NK-92 (cell line): Measurements from ENCODE around the gene TCAP.

ENCODE experiments used
- DNase-seq: peaks from one replicate; lab custom pipeline; 2025; ENCODE audit not compliant: unreplicated experiment; lab: John Stamatoyannopoulos, UW

The TCAP gene

DNA sequence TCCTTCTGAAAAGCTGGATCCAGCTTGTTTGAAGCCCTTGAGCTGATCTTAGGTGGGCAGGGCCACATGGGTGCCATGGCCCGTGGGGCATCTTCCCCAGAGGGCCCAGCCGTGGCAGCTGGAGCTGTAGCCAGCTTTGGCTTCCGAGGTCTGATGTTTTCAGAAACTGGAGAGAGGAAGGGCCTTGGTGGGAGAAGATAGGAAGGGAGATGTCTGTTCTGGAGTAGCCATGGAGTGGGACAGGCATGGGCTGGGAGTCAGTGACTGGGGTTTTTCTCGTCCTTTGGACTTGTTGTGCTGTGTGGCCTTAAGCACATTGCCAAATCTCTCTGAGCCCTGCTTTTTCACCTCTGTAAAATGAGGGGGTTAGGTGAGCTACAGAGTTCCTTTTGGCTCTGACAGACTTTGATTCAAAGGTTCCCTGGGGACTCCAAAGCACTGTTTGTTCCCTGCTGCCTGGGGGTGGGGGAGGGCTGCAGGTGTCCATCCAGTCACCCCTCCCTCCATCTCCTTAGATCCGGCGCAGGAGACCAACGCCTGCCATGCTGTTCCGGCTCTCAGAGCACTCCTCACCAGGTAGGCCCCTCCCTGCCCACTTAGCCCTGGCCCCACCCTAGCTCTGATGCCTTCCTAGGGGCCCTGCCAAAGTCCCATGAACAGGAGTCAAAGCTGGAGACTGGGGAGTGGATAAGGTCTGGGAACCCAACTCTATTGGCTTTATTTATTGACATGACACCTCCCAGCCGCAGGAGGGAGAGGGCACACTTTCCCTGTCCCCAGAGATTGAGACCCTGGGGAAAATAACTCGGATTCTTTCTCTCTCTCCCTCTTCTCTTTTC is 36.3 kb upstream of the TCAP start:
- DNase-seq = no peak

DNA sequence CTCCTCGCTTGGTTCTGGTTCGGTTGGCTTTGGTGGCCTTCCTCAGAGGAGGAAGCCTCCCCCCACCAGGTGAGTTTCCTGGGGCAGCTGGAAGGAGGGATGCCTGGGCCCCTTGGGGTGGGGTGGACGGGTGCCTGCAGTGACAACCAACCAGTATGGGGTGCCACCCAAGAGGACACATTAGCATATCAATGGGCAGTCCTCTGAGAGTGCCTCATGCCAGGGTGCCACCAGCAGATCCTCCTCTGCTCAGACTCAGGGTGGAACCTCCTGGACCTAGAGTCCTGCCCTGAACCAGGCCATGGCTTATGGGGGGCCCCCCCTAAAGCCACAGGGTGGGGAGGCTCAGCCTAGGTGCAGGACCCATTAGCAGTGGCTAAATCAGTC is 35.7 kb upstream of the TCAP start:
- DNase-seq = no peak

DNA sequence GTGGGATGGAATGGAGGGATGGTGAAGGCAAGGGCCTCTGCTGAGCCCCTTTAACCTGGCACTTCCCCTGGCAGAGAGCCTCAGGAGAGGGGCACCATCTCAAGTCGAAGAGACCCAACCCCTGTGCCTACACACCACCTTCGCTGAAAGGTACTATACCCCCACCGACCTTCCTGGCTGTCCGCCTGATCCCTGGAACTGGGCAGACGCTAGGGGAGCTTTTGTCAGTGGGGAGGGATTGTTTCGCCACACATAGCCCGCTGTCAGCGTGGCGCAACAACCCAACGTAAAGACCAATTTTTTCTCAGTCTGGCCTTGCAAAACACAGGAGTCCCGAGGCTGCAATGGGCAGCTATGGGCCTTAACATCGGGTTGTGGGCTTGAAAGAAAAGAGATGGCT is 35.3 kb upstream of the TCAP start:
- no peak for DNase-seq

DNA sequence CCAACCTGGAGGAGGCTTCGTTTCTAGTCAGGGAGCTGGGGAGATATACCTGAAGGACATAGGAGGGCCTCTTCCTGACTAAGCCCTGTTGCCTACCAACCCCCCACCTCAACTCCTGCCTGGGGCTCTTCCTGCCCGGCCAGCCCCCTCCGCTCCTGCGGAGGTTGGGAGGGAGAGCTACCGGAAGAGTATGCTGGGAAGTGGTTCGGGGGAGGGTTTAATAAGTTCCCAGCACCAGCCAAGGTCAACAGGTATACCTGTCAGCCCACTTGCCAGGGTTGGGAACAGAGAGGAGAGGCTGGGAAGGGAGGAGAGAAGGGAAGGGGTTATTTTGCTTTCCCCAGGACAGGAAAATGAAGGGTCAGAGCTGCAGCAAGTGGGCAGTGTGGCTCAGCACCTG is 33.7 kb upstream of the TCAP start:
- DNase-seq = no peak

DNA sequence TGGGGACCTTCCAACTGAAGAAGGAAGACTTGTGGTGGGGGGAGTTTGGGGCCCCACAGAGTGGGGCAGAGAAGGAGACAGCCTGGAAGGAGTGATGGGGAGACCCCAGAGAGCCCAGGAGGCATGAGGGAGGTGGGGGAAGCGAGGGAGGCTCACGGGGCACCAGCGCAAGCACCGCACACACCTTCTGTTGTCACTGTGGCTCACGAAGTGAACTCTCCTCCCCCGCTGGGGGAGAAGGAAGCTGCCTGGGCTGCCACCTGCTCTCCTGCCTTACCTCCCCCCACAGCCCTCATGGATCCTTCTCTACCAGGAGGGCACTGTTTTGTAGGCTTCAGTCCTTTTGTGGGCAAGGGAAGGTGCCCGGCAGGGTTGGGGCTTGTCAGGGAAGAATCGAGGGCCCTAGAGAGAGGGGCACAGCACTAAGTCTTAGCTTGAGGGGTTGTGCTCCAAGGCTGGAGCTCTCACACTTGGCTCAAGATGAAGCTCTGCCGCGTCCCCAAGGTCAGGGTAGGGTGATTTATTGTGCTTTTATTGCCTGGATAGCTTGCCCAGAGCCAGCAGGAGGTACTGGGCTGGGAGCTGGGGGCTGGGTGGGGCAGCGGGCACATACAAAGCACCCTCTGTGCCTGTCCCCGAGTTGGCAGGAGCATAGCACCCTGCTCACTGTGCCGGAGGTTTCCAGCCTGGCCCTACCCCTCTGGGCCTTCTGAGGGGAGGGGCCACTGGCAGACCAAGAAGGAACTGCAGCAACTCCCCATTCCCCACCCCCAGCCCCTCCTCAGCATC is 32.8 kb upstream of the TCAP start:
- DNase-seq = no peak

DNA sequence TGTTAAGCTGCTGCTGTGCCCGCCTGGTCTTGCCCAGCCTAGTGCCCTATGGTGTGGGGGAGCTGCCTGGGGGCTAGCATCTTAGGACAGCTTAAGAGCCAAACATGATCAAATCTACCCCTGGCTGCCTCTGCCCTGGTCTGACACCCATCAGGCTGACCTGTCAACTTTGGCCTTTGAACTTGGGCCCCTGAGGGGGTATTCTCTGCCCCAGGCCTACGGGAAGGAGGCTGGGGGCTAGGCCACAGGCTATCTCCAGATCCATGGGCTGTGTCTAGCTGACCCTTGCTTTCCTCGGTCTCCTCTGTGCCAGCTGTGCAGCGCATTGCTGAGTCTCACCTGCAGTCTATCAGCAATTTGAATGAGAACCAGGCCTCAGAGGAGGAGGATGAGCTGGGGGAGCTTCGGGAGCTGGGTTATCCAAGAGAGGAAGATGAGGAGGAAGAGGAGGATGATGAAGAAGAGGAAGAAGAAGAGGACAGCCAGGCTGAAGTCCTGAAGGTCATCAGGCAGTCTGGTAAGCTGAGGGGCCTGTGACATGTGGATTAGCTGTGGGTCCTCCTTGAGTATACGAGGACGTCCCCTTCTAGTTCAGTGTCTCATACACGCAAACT is 31.5 kb upstream of the TCAP start:
- DNase-seq = no peak

DNA sequence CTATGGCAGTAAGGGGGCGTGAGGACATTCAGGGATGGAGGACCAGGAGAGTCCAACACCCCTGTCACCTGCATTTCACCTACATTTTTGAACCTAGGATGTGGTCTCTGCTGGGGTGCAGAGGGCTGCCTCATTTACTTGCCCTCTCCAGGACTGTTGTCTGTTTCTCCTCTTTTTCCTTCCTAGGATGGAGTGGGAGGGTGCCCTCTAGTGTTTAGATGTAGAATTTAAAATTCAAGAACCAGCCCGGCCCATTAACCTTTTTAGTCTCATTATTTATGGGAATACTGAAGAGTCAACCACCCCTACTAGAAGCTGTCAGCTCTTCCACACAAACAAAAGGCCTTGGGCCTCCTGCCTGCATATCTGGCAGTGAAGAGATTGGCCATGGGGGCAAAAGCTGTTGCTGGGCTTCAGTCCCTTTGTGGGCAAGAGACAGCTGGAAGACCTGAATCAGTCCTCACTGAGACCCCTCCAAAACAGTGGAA is 30.7 kb upstream of the TCAP start:
- no peak for DNase-seq

DNA sequence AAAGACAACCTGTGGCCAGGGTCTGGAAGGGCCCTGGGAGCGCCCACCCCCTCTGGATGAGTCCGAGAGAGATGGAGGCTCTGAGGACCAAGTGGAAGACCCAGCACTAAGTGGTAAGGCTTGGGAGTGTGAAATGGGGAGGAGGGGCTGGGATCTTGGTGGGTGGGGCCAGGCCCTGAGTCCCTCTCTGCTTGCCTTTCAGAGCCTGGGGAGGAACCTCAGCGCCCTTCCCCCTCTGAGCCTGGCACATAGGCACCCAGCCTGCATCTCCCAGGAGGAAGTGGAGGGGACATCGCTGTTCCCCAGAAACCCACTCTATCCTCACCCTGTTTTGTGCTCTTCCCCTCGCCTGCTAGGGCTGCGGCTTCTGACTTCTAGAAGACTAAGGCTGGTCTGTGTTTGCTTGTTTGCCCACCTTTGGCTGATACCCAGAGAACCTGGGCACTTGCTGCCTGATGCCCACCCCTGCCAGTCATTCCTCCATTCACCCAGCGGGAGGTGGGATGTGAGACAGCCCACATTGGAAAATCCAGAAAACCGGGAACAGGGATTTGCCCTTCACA is 29.5 kb upstream of the TCAP start:
- DNase-seq = no peak

DNA sequence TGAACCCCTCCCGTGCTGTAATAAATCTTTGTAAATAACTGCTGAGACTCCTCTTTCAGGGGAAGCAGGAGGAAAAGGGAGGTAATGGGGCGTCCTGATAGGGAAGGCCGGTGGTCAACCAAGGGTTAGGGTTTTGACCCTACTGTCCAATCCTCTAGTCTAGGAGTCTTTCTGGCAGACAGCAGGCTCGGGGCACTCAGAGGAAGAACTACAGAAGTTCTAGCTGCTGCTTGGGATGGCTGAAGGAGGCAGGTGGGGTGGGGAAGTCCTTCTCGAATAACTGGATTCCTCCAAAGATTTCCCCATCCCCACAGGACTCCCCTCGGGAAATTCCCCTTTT is 28.6 kb upstream of the TCAP start:
- no peak for DNase-seq

DNA sequence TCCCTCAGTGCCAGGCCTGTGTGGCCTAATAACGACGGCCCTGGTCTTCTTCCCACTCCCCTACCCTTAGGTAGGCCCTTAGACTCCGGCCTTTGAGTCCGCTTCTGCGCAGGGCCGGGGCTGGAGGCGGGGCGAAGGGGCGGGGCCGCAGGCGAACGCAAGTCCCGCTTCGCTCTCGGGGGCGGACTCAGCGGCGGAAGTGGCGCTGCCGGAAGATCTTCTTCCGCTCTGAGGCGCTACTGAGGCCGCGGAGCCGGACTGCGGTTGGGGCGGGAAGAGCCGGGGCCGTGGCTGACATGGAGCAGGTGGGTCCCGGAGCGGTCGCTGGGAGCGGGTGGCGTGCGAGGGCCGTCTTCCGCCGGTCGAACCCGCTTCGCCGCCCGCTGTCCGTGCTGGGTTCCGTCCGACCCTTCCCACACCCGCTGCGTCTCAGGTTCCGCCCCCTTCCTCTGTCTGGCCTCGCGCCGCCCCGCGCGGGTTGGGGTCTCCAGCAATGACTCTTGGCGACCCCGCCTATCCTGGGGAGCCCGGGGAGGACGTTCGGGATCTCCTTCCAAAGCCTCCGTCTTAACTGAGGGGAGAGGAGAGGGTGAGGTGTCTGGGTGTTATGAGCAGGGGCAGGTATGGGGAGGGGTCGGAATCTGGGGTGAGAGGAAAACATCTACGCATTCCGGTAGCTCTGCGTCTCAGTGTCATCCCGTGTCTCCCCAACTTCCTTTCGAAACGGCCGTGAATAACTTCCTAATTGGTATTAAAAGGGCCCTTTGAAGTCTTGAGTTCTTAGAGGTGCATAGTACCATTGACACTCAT is 28.0 kb upstream of the TCAP start, which contains the start of gene STARD3:
Gene STARD3 (plus strand): TSS at position 218 of the 810 bp plus-strand sequence. CDS start 16,388 bp downstream, outside the sequence.
- peak; percentile 39 for DNase-seq

DNA sequence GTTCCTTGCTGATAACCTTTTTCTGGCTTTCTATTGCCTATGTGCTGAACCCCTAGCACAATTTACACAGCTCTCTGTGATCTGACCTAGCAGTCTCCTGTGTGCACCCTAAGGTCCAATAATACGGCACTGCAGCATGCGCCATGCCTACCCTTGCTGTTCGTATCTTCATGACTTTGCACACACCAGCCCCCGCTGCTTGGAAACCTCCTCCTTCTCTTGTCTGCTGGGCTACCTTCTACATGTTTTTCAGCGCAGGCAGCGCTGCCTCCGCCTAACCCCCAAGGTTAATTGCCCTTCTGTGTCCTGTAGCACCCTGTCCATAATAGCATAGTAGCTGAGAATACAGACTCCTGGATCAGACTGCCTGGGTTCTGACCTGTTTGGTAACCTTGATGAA is 26.8 kb upstream of the TCAP start:
- no peak for DNase-seq

DNA sequence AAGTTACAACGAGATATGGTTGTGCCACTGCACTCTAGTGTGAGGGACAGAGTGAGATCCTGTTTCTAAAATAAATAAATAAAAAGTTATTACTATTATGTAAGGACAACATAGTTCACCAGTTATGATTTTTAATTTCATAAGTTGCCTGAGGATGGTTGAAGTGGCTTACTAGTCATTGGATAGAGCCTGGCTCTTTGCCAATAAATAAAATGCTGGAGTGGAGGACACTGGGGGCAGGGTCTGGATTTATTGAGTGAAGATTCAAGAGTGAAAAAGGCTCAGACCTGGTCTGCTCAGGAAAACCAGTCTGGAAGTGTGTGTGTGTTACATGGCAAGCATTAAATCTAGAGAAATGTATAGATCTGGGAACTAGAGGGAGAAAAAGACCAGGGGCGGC is 26.1 kb upstream of the TCAP start:
- no peak for DNase-seq

DNA sequence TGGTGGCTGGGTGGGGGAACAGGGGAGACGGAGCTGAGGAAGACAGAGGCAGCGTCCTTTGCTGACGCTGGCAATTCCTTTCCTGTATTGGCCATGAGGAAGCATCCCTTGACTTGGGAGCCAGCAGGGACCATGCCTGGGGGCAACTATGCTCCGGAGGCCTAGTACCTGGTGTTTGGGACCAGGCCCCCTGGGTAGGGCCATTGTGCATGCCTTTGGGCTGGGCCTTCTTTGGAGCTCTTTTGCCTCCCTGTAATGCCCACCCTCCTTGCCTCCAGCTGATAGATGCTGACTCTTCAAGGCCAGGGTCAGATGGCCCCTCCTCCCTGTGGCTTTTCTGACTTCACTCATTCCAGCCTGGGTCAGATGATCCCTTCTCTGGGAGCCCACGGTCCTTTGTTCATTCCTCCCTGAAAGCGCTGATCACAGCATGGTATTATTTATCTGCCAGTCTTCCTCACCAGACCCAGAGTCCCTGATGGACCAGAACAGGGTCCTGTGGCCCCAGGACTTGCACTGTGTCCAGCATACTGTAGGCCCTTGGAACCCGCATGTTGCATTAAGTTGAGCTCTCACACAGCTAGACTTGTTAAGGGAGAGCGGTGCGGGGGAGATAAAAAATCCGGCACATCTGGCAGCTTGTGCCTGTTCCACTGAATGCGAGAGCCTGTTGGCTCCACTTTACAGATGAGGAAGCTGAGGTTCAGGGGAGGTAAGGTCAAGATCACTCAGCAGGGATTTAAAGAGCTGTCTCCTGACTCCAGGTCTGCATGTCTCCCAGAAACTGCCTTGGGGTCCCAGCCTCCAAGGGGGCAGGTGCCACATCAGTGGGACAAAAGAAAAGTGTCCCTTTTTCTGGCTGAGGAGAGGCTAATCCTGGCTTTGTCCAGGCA is 25.3 kb upstream of the TCAP start:
- no peak for DNase-seq

DNA sequence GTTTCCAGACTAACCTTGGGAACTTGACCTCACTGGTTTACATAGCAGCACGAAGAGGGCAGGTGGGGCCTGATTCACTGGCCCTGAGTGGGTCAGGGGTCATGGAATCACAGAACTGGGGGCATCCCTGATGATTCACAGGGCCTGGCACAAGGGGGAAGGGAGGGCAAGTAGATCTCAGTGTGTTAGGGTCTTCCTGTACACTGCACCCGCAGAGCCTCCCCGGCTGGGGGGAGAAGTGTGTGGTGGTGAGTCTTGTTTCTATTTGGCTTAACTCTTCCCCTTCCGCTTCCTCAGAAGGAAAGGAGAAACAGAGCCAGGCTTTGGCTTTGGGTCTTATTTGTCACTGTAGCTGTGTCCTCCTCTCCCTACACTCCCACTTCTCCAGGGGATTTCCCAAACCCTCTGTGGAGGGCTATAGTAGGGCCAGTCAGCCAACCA is 24.5 kb upstream of the TCAP start:
- DNase-seq = no peak

DNA sequence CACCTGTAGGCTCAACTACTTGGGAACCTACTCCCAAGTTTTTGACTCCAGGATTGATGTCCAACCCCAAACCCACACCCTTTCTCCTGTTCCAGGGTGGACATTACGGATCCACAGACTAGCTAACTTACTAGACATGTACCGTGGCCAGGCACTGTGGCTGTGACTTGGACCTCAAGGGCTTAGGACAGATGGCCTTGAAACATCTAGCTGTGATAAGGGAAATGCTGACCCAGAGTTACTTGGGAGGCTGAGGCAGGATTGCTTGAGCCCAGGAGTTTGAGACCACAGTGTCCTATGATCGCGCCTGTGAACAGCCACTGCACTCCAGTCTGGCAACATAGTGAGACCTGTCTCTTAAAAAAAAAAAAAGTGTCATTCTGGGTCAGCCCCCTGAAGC is 24.1 kb upstream of the TCAP start:
- no peak for DNase-seq

DNA sequence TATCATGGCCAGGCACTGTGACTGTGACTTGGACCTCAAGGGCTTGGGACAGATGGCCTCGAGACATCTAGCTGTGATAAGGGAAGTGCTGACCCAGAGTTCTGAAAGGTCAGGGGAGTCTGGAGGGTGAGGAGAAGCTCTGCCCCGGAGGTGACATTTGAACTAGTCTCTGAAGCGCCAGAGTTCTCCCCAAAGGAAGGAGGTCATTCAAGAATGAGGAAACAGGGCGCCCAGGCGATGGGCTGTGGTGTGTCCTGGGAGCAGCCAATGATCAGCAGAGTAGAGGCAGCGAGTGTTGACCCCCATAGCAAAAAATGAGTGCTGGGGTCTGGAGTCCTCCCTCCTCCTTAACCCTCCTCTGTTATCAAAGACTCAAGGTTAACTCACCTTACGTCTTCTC is 23.3 kb upstream of the TCAP start:
- no peak for DNase-seq

DNA sequence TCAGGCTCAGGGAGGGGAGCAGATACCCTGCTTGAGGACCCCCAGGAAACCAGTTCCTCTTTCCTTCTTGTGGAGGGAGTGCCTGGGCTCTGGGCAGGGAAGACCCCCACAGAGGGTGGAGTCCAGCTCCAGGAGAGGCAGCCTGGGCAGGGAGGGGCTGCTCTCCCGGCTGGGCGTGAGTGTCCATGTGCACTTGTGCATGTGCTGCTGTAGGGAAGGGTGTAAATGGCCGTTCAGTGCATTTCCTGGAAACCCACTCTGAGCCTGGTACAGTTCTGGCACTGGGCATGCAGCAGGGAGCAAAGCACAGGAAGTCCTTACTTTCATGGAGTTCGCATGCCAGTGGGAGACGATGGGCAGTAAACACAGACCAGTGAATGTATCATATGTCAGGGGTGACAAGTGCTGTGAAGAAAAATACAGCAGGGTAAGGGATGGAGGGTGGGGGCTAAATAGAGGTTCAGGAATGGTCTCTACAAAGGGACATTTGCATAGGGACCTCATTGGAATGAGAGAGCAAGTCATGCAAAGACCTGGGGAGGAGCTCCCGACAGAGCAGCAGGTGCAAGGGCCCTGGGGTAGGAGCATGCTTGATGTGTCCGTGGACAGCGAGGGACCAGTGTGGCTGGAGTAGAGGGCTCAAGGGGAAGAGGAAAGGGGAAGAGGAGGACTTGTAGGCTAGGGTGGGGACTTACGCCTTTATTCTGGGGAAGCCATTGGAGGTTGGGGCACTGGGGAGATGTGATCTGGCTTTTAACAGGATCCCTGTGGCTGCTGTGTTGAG is 22.7 kb upstream of the TCAP start:
- no peak for DNase-seq

DNA sequence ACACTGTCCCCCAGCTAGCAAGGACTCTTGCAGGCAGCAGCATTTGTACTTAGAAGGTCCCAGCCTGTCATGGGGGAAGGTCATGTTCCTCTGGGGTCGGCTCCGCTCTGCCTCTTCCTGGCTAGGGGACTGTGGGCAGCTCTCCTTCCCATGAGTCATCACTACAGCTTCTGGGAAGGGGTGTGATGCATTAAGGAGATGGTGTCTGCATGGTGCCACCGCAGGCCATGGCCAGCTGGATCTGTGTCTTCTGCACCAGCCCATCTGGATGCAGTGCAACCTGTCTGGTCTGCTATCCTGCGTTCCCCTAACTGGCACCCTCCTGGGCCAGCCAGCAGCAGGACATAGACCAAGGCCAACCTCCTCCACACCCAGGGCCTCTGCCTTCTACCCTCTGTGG is 21.9 kb upstream of the TCAP start:
- DNase-seq = no peak

DNA sequence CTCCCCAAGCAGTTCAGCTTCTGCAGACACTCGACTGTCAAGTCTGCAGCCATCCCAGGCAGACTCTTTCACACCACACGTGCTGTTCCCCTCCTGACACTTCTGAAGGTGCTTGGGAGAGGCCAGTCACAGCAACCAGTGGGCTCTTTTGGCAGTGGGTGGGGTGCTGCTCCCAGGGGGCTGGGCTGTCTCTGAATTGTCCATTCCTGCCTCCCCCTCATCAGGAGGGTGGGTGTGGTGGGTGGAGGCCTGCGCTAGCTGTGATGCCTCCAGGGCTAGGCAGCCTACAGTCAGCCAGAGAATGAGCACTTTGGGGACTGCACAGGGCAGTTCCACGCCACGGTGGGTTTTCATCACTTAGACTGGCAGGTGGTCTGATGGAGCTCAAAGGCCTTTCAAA is 17.9 kb upstream of the TCAP start:
- no peak for DNase-seq
